ENCODE results near the gene WDFY2. TPM values are rescaled to one million over a fixed set of nuclear protein-coding genes. Genes with fewer than 3 reads are reported as not detected.

The WDFY2 gene
- total and polyA plus RNA-seq, 2 of the 13 experiments (the other 11 are each of a cell fraction or from before 2014, with no cell fraction given): 22.6 to 27.0 TPM

GRCh38 chr13:51740698-51741097 is 156.4 kb downstream of the WDFY2 start:
- CTCF ChIA-PET (ENCODE audit: low intra/inter-chr PET ratio, low total read pairs): no interaction called here
- ATAC-seq: no peak
- BruUV-seq (replicated peaks): no TSS peak

GRCh38 chr13:51742031-51742430 is 157.8 kb downstream of the WDFY2 start:
- no peaks in the 10 kb centered on the region for H3K79me2 ChIP-seq (ENCODE audit: insufficient read depth, low read length)
- in situ Hi-C loops (cut with HindIII; ENCODE audit: extremely low pct_ligation_motif_present, low pct_unique_long_range_greater_than_20kb): no loop called here
- no peak overlapping the region for H2AFZ ChIP-seq (ENCODE audit: low read length)
- H4K20me1 ChIP-seq (ENCODE audit: insufficient read depth, low read length): no peaks in the 10 kb centered on the region
- H3K36me3 ChIP-seq (replicated peaks in 1 of 2; ENCODE audit: control insufficient read depth in 1 of 2, insufficient read depth in 2 of 2, low read length in 2 of 2): peaks cover 5 to 69% of the 10 kb centered on the region in 2 experiments; a peak in 3 of 5 replicates
- H3K4me2 ChIP-seq (ENCODE audit: low read depth, low read length): no peak overlapping the region
- peaks cover 27% of the 10 kb centered on the region for H3K4me1 ChIP-seq (ENCODE audit: insufficient read depth, low read length)
- H3K27me3 ChIP-seq (ENCODE audit: control insufficient read depth in 1 of 2, insufficient read depth in 2 of 2, low read length in 2 of 2): no peaks in the 10 kb centered on the region
- no peaks in the 10 kb centered on the region for H3K9me3 ChIP-seq (ENCODE audit: low read length)
- DNase-seq (ENCODE audit: low spot score) (no peak), ATAC-seq (no peak), FAIRE-seq (no peak)
- intact Hi-C loops (cut with micrococcal nuclease; ENCODE audit: unreplicated experiment): no loop called here
- no TSS peak for BruUV-seq (replicated peaks)
- H3K27ac ChIP-seq (ENCODE audit: extremely low read length, insufficient read depth, low read length): no peak overlapping the region
- 100% methylated on average over 2 of the region's 2 CpGs for WGBS (ENCODE audit: low lambda C conversion rate)
- H3K9ac ChIP-seq (ENCODE audit: insufficient read depth, low read depth, low read length): no peak overlapping the region
- no peak overlapping the region for H3K4me3 ChIP-seq (replicated peaks in 1 of 3; ENCODE audit: insufficient read depth in 1 of 3, low read depth in 2 of 3, low read length in 3 of 3)
- ChIA-PET POLR2A (interaction anchor here (0.9 to 2.5 kb wide), 2 partner anchors 22 to 289 kb away, joined by 4 to 10 read pairs; partner anchors contain the start of gene INTS6), CTCF (ENCODE audit: low intra/inter-chr PET ratio, low total read pairs) (no interaction called here)
- TF ChIP-seq RFXAP (CRISPR knock-in tag; IDR thresholded peaks at IDR 0.05; ENCODE audit: borderline replicate concordance) (no peak), ZBTB1 (CRISPR knock-in tag; IDR thresholded peaks at IDR 0.05; ENCODE audit: borderline replicate concordance) (no peak), RFX5 (IDR thresholded peaks at IDR 0.05; ENCODE audit: low read depth, low read length) (no peak), SRSF1 (optimal IDR thresholded peaks at IDR 0.05; ENCODE audit: low read depth, low read length) (no peak), THAP7 (CRISPR knock-in tag; IDR thresholded peaks at IDR 0.05) (no peak), ZNF674 (CRISPR knock-in tag; IDR thresholded peaks at IDR 0.05; ENCODE audit: low read depth) (no peak), CERS6 (CRISPR knock-in tag; IDR thresholded peaks at IDR 0.05) (no peak), TRIM24 (CRISPR knock-in tag; IDR thresholded peaks at IDR 0.05) (no peak)

More at GRCh38 chr13:51740698-51741097, 156.4 kb downstream of the WDFY2 start:
- in situ Hi-C loops (cut with HindIII; ENCODE audit: extremely low pct_ligation_motif_present, low pct_unique_long_range_greater_than_20kb): no loop called here
- H3K9ac ChIP-seq (ENCODE audit: insufficient read depth, low read depth, low read length): no peak overlapping the region
- no peaks in the 10 kb centered on the region for H3K79me2 ChIP-seq (ENCODE audit: insufficient read depth, low read length)
- no peaks in the 10 kb centered on the region for H3K9me3 ChIP-seq (ENCODE audit: low read length)
- H3K36me3 ChIP-seq (replicated peaks in 1 of 2; ENCODE audit: control insufficient read depth in 1 of 2, insufficient read depth in 2 of 2, low read length in 2 of 2): peaks cover 7 to 75% of the 10 kb centered on the region in 2 experiments; a peak in 3 of 5 replicates
- no peak overlapping the region for H3K27ac ChIP-seq (ENCODE audit: extremely low read length, insufficient read depth, low read length)
- no peaks in the 10 kb centered on the region for H4K20me1 ChIP-seq (ENCODE audit: insufficient read depth, low read length)
- POLR2A ChIA-PET: no interaction called here
- no peak for DNase-seq (ENCODE audit: low spot score)
- H3K4me1 ChIP-seq (ENCODE audit: insufficient read depth, low read length): peaks cover 16% of the 10 kb centered on the region
- WGBS (ENCODE audit: low lambda C conversion rate): 96% methylated on average over 5 of the region's 5 CpGs
- no peak overlapping the region for H2AFZ ChIP-seq (ENCODE audit: low read length)
- no peak for FAIRE-seq
- no peak overlapping the region for H3K4me3 ChIP-seq (replicated peaks in 1 of 3; ENCODE audit: insufficient read depth in 1 of 3, low read depth in 2 of 3, low read length in 3 of 3)
- intact Hi-C loops (cut with micrococcal nuclease; ENCODE audit: unreplicated experiment): no loop called here
- TF ChIP-seq ZNF205 (CRISPR knock-in tag; IDR thresholded peaks at IDR 0.05) (no peak), GLMP (CRISPR knock-in tag; IDR thresholded peaks at IDR 0.05; ENCODE audit: borderline replicate concordance) (no peak)
- no peaks in the 10 kb centered on the region for H3K27me3 ChIP-seq (ENCODE audit: control insufficient read depth in 1 of 2, insufficient read depth in 2 of 2, low read length in 2 of 2)
- no peak overlapping the region for H3K4me2 ChIP-seq (ENCODE audit: low read depth, low read length)

Measured in HepG2 (cell line).